Measurements from ENCODE around the gene SH3BGRL2.

GRCh38 chr6:79737172-79737571 is 106.0 kb downstream of the SH3BGRL2 start:
- no peak for TF ChIP-seq CTCF (conservative IDR thresholded peaks at IDR 0.05; ENCODE audit: low read depth in 2 of 2)
- TF ChIP-seq ZNF331 (CRISPR knock-in tag; IDR thresholded peaks at IDR 0.05; ENCODE audit: low read depth) = no peak
- TF ChIP-seq NANOG (IDR thresholded peaks at IDR 0.05; ENCODE audit: borderline replicate concordance) = no peak
- TF ChIP-seq, protein P1, sequence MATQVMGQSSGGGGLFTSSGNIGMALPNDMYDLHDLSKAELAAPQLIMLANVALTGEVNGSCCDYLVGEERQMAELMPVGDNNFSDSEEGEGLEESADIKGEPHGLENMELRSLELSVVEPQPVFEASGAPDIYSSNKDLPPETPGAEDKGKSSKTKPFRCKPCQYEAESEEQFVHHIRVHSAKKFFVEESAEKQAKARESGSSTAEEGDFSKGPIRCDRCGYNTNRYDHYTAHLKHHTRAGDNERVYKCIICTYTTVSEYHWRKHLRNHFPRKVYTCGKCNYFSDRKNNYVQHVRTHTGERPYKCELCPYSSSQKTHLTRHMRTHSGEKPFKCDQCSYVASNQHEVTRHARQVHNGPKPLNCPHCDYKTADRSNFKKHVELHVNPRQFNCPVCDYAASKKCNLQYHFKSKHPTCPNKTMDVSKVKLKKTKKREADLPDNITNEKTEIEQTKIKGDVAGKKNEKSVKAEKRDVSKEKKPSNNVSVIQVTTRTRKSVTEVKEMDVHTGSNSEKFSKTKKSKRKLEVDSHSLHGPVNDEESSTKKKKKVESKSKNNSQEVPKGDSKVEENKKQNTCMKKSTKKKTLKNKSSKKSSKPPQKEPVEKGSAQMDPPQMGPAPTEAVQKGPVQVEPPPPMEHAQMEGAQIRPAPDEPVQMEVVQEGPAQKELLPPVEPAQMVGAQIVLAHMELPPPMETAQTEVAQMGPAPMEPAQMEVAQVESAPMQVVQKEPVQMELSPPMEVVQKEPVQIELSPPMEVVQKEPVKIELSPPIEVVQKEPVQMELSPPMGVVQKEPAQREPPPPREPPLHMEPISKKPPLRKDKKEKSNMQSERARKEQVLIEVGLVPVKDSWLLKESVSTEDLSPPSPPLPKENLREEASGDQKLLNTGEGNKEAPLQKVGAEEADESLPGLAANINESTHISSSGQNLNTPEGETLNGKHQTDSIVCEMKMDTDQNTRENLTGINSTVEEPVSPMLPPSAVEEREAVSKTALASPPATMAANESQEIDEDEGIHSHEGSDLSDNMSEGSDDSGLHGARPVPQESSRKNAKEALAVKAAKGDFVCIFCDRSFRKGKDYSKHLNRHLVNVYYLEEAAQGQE (IDR thresholded peaks at IDR 0.05; ENCODE audit: unreplicated experiment) = no peak
